Upper lobe of left lung (tissue), 6 donors: ENCODE data around the gene POPDC3. TPM values are rescaled to one million over a fixed set of nuclear protein-coding genes. Genes with fewer than 3 reads are reported as not detected.
"Not testable (repeated sequence)": the region's sequence is repeated elsewhere in the genome, so short reads cannot be mapped to it uniquely, and the experiment has no call there.

Experiments
- ATAC-seq, 2 donors: fragments of 200-7000 bp; cut with Tn5 transposase; one replicate each; pipeline ENCODE4 v1.9.1; 2022; ENCODE audit warnings: mild to moderate bottlenecking in 2 of 2, moderate library complexity in 2 of 2; ENCODE audit not compliant: low FRiP score in 2 of 2
- DNase-seq, 2 donors: peaks; one replicate each; pipeline ENCODE4 v3.0.0-alpha.2; 2019 to 2020
- H3K27ac ChIP-seq, 4 donors: fragments of 200-600 bp; sonication (generic); one replicate each; pipeline ENCODE4 v1.5.1; 2016 to 2019
- H3K27me3 ChIP-seq, 4 donors: fragments of 200-600 bp; sonication (generic); one replicate each; pipeline ENCODE4 v1.5.1; 2017 to 2019
- H3K36me3 ChIP-seq, 4 donors: fragments of 200-600 bp; sonication (generic); one replicate each; pipeline ENCODE4 v1.5.1; 2016 to 2019
- H3K4me1 ChIP-seq, 4 donors: fragments of 200-600 bp; sonication (generic); one replicate each; pipeline ENCODE4 v1.5.1; 2018 to 2019
- H3K4me3 ChIP-seq, 4 donors: fragments of 200-600 bp; sonication (generic); one replicate each; pipeline ENCODE4 v1.5.1; 2017 to 2019; ENCODE audit warnings: mild to moderate bottlenecking in 2 of 4, moderate library complexity in 1 of 4
- H3K9me3 ChIP-seq, 4 donors: fragments of 200-600 bp; sonication (generic); one replicate each; pipeline ENCODE4 v1.5.1; 2018 to 2019
- EP300 ChIP-seq, 4 donors: sonication (generic); formaldehyde crosslinking; IDR thresholded peaks; one replicate each; pipeline ENCODE4 v1.5.1; 2017; ENCODE audit warnings: antibody characterized with exemption in 4 of 4, control low read depth in 2 of 4
- POLR2A ChIP-seq, 4 donors: fragments of 450-650 bp; IDR thresholded peaks; one replicate each; pipeline ENCODE4 v1.5.1; 2016 to 2017; ENCODE audit warnings: antibody characterized with exemption in 4 of 4, mild to moderate bottlenecking in 2 of 4
- POLR2AphosphoS5 ChIP-seq, 2 donors: sonication (generic); formaldehyde crosslinking; IDR thresholded peaks; one replicate each; pipeline ENCODE4 v1.5.1; 2017; ENCODE audit warnings: antibody characterized with exemption in 2 of 2
- WGBS, 2 donors: methylation state at CpG; one replicate each; pipeline ENCODE4 v1.1.5; 2017 to 2018; 5-methylcytosine and 5-hydroxymethylcytosine counted together
- total RNA-seq, 6 donors: library from RNA; depleted of rRNA in 4 of 6; stranded (reverse); fragments of >200 nt in 4 of 6; gene quantifications; one replicate each; pipeline versions ENCODE4 v1.1.0 to v1.2.1, GENCODE V29; 2016 to 2021
- TF ChIP-seq, protein P1 (sequence below), 6 experiments: fragments of 450-650 bp in 4 of 6; fragments of 200-600 bp in 2 of 6; sonication (generic) in 2 of 6; IDR thresholded peaks; one replicate each; pipeline ENCODE4 v1.5.1; 2016 to 2019; ENCODE audit warnings: antibody characterized with exemption in 6 of 6
- donor health status: DM: no; HTN: no; CAD: no; lungs with moderate emphysema.
- donor health status: DM: no; HTN: yes; CAD: no; lungs with severe emphysema.

Gene POPDC3
- total RNA-seq, 6 donors from 2014 or later = 0.34 to 6.8 (median 0.57) TPM; not detected in 3

DNA sequence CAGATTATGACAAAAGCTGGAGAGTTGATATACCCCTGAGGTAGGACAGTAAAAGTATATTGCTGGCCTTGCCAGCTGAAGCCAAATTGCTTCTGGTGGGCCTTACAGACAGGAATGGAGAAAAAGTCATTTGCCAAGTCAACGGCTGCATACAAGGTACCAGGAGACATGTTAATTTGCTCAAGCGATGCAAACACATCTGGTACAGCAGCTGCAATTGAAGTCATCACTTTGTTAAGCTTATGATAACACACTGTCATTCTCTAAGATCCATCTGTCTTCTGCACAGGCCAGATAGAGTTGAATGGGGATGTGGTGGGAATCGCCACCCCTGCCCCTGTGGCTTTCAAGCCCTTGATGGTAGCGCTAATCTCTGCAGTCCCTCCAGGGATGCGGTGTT, 40.4 kb upstream of the POPDC3 start:
- ATAC-seq (no peak), DNase-seq (no peak)
- no peak overlapping the region for H3K4me3 ChIP-seq
- no peaks in the 10 kb centered on the region for H3K9me3 ChIP-seq
- H3K27me3 ChIP-seq = no peaks in the 10 kb centered on the region
- no peaks in the 10 kb centered on the region for H3K36me3 ChIP-seq
- 85 to 88% methylated on average over 5 of the region's 5 CpGs for WGBS, 2 donors
- H3K4me1 ChIP-seq = no peaks in the 10 kb centered on the region
- TF ChIP-seq, protein P1, sequence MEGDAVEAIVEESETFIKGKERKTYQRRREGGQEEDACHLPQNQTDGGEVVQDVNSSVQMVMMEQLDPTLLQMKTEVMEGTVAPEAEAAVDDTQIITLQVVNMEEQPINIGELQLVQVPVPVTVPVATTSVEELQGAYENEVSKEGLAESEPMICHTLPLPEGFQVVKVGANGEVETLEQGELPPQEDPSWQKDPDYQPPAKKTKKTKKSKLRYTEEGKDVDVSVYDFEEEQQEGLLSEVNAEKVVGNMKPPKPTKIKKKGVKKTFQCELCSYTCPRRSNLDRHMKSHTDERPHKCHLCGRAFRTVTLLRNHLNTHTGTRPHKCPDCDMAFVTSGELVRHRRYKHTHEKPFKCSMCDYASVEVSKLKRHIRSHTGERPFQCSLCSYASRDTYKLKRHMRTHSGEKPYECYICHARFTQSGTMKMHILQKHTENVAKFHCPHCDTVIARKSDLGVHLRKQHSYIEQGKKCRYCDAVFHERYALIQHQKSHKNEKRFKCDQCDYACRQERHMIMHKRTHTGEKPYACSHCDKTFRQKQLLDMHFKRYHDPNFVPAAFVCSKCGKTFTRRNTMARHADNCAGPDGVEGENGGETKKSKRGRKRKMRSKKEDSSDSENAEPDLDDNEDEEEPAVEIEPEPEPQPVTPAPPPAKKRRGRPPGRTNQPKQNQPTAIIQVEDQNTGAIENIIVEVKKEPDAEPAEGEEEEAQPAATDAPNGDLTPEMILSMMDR (IDR thresholded peaks at IDR 0.05) = no peak
- TF ChIP-seq POLR2A (IDR thresholded peaks at IDR 0.05) (no peak), EP300 (IDR thresholded peaks at IDR 0.05) (no peak), POLR2AphosphoS5 (IDR thresholded peaks at IDR 0.05) (no peak)
- H3K27ac ChIP-seq = no peak overlapping the region

DNA sequence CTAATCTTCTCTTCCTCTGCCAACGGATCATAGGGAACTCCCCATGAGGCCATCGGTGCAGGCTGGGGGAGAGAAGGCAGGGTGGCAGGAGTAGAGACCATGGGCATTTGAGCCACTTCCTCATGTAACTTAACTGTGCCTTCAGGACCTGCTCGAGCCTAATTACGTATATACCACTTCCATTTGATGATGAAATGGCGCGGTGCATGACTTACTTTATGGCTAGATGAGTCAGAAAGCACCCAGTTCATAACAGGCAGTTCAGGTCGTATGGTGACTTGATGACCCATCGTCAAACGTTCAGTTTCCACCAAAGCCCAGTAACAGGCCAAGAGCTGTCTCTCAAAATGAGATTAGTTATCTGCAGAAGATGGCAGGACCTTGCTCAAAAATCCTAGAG, 39.4 kb upstream of the POPDC3 start:
- not testable (repeated sequence) for DNase-seq, H3K4me1 ChIP-seq, H3K4me3 ChIP-seq, H3K27me3 ChIP-seq, ATAC-seq, H3K36me3 ChIP-seq, H3K27ac ChIP-seq, H3K9me3 ChIP-seq
- 82 to 89% methylated on average over 9 of the region's 9 CpGs for WGBS, 2 donors

GRCh38 chr6:105215506-105215905, 35.7 kb upstream of the POPDC3 start:
- no peak for TF ChIP-seq EP300 (IDR thresholded peaks at IDR 0.05)
- DNase-seq = no peak
- Histone ChIP-seq H3K27ac (no peak overlapping the region), H3K9me3 (no peaks in the 10 kb centered on the region), H3K36me3 (no peaks in the 10 kb centered on the region), H3K4me3 (no peak overlapping the region), H3K4me1 (no peaks in the 10 kb centered on the region), H3K27me3 (no peaks in the 10 kb centered on the region)
- ATAC-seq = no peak
- 91 to 95% methylated on average over 3 of the region's 3 CpGs for WGBS, 2 donors

DNA sequence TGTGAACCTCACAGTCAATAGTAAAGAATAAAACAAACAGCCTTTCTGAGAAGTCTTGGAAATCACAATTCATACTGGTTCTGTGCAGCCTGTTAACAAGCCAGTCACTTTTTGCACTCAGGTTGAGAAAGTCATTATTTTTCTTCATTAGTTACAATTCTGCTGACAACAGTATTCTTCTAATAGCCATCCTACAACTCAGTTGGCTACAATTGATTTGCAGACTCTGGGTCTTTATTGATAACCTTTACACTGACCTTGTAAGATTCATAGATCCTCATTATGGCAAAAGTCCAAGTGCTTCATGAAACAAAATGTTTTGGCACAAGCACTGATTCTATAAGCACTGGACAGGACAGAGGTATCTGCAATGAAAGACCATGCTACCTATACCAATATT, 34.9 kb upstream of the POPDC3 start:
- H3K4me1 ChIP-seq = no peaks in the 10 kb centered on the region
- no peak for ATAC-seq
- no peaks in the 10 kb centered on the region for H3K36me3 ChIP-seq
- H3K27ac ChIP-seq = no peak overlapping the region
- TF ChIP-seq, protein P1 (IDR thresholded peaks at IDR 0.05) = no peak
- TF ChIP-seq POLR2AphosphoS5 (IDR thresholded peaks at IDR 0.05) = no peak
- no peak for TF ChIP-seq POLR2A (IDR thresholded peaks at IDR 0.05)
- TF ChIP-seq EP300 (IDR thresholded peaks at IDR 0.05) = no peak
- DNase-seq = no peak
- no peak overlapping the region for H3K4me3 ChIP-seq
- H3K27me3 ChIP-seq = no peaks in the 10 kb centered on the region
- no peaks in the 10 kb centered on the region for H3K9me3 ChIP-seq

DNA sequence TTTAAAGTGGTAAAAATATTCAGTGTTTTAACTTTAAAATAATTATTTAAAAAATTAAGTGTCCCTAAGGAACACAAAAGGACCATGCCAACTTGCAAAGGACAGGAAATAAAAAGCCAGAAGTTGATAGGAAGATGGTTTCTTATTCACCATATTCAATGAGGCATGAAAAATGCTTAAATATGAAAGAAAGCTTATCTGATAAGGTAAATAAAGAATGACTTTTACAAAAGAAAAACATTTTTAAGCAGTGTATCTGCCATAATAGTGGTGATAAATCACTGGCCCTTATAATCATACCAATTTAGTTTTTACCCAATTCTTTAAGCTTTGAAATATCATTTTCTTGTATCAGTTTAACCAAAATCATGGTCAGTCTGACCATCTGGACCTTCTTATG, 33.5 kb upstream of the POPDC3 start:
- Histone ChIP-seq H3K9me3 (no peaks in the 10 kb centered on the region), H3K4me3 (no peak overlapping the region), H3K36me3 (no peaks in the 10 kb centered on the region), H3K27me3 (no peaks in the 10 kb centered on the region), H3K27ac (no peak overlapping the region), H3K4me1 (no peaks in the 10 kb centered on the region)
- ATAC-seq = no peak
- TF ChIP-seq POLR2AphosphoS5 (IDR thresholded peaks at IDR 0.05) = no peak
- no peak for TF ChIP-seq EP300 (IDR thresholded peaks at IDR 0.05)
- TF ChIP-seq, protein P1 (IDR thresholded peaks at IDR 0.05) = no peak
- TF ChIP-seq POLR2A (IDR thresholded peaks at IDR 0.05) = no peak
- DNase-seq = no peak

DNA sequence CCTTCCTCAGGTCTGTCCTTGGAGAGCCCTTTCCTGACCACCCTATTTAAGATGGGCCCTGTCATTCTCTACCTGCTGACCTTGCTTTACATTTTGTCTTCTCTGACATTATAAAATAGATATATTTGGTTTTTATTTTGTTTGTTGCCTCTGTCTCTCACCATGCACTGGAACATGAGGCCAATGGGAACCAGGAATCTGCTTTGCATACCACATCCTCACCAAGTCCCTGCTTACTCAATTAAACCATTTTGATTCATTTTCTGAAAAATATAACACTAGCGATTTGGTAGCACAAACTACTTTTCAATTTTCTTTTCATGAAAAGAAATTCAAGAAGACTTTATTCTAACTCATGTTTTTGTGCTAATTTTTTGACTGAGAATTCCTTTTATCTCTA, 32.8 kb upstream of the POPDC3 start:
- DNase-seq = no peak
- TF ChIP-seq, protein P1 (IDR thresholded peaks at IDR 0.05) = no peak
- TF ChIP-seq POLR2AphosphoS5 (IDR thresholded peaks at IDR 0.05) (no peak), POLR2A (IDR thresholded peaks at IDR 0.05) (no peak), EP300 (IDR thresholded peaks at IDR 0.05) (no peak)
- ATAC-seq = no peak
- WGBS, 2 donors = 83 to 95% methylated on average over 1 of the region's 1 CpG
- Histone ChIP-seq H3K27me3 (no peaks in the 10 kb centered on the region), H3K9me3 (no peaks in the 10 kb centered on the region), H3K4me3 (no peak overlapping the region), H3K27ac (no peak overlapping the region), H3K36me3 (no peaks in the 10 kb centered on the region), H3K4me1 (no peaks in the 10 kb centered on the region)
